ENCODE data around the gene WNT2B.

GRCh38 chr1:112504661-112505399 is 3.9 kb upstream of the WNT2B start:
- TF ChIP-seq CTCF (IDR thresholded peaks at IDR 0.05; ENCODE audit: insufficient read depth, low read depth, low read length) (no peak), EZH2 (IDR thresholded peaks at IDR 0.05; ENCODE audit: insufficient read depth, low read length) (no peak)

Data from astrocyte (in vitro differentiated cells and primary cell).